GM23338 (cell line): Measurements from ENCODE around the gene ATXN1L. TPM values are rescaled to one million over a fixed set of nuclear protein-coding genes. Genes with fewer than 3 reads are reported as not detected.

Experiments
- ATAC-seq: fragments of 200-7000 bp; cut with Tn5 transposase; 3 replicates; pipeline ENCODE4 v1.9.1; 2020
- DNase-seq: peaks from one replicate; pipeline ENCODE4 v3.0.0-alpha.2; 2015; ENCODE audit warnings: low spot score
- H2AFZ ChIP-seq: fragments of 200-600 bp; sonication (generic); 2 replicates; pipeline ENCODE4 v1.8.0; 2016; ENCODE audit warnings: antibody characterized with exemption, mild to moderate bottlenecking, moderate library complexity
- H3F3A ChIP-seq: fragments of 200-600 bp; sonication (generic); replicated peaks from 2 replicates; pipeline ENCODE4 v1.8.0; 2017; ENCODE audit warnings: antibody characterized with exemption, mixed run types, low read depth
- H3K27ac ChIP-seq: fragments of 200-600 bp; sonication (generic); 2 replicates; pipeline ENCODE4 v1.6.1; 2016; ENCODE audit warnings: low read depth
- H3K27me3 ChIP-seq: fragments of 200-600 bp; sonication (generic); 2 replicates; pipeline ENCODE4 v1.8.0; 2016; ENCODE audit warnings: mild to moderate bottlenecking, mixed run types, moderate library complexity; ENCODE audit not compliant: insufficient read depth
- H3K36me3 ChIP-seq: fragments of 200-600 bp; sonication (generic); 2 replicates; pipeline ENCODE4 v1.8.0; 2016; ENCODE audit warnings: mild to moderate bottlenecking; ENCODE audit not compliant: insufficient read depth
- H3K4me1 ChIP-seq: fragments of 200-600 bp; sonication (generic); 2 replicates; pipeline ENCODE4 v1.8.0; 2016; ENCODE audit warnings: mild to moderate bottlenecking, moderate library complexity; ENCODE audit not compliant: insufficient read depth
- H3K4me2 ChIP-seq: fragments of 200-600 bp; sonication (generic); 2 replicates; pipeline ENCODE4 v1.7.1; 2017; ENCODE audit warnings: mixed run types
- H3K4me3 ChIP-seq: fragments of 200-600 bp; sonication (generic); 2 replicates; pipeline ENCODE4 v1.6.1; 2016; ENCODE audit warnings: mixed run types
- H3K79me2 ChIP-seq: fragments of 200-600 bp; sonication (generic); replicated peaks from 2 replicates; pipeline ENCODE4 v1.8.0; 2017; ENCODE audit warnings: mild to moderate bottlenecking; ENCODE audit not compliant: insufficient read depth
- H3K9me2 ChIP-seq: fragments of 200-600 bp; sonication (generic); 2 replicates; pipeline ENCODE4 v1.8.0; 2017; ENCODE audit not compliant: insufficient read depth
- H4K20me1 ChIP-seq: fragments of 200-600 bp; sonication (generic); replicated peaks from 2 replicates; pipeline ENCODE4 v1.8.0; 2017; ENCODE audit warnings: mild to moderate bottlenecking; ENCODE audit not compliant: insufficient read depth
- H3K27ac Mint-ChIP-seq: 2 replicates; pipeline ENCODE4 v1.8.0; 2020; ENCODE audit warnings: inconsistent platforms, mild to moderate bottlenecking, moderate library complexity, mixed read lengths
- H3K27me3 Mint-ChIP-seq: 3 replicates; pipeline ENCODE4 v1.8.0; 2022; ENCODE audit warnings: low read depth, mild to moderate bottlenecking, moderate library complexity, mixed read lengths, inconsistent platforms; ENCODE audit not compliant: insufficient read depth, poor library complexity
- H3K36me3 Mint-ChIP-seq: 3 replicates; pipeline ENCODE4 v1.8.0; 2021; ENCODE audit warnings: low read depth, mild to moderate bottlenecking, inconsistent platforms, moderate library complexity, mixed read lengths
- H3K4me1 Mint-ChIP-seq: 3 replicates; pipeline ENCODE4 v1.8.0; 2020; ENCODE audit warnings: mild to moderate bottlenecking, inconsistent platforms, mixed read lengths
- H3K4me3 Mint-ChIP-seq: 3 replicates; pipeline ENCODE4 v1.8.0; 2021; ENCODE audit warnings: moderate library complexity, mild to moderate bottlenecking, inconsistent platforms, mixed read lengths
- H3K9me3 Mint-ChIP-seq: 3 replicates; pipeline ENCODE4 v1.8.0; 2020; ENCODE audit warnings: moderate library complexity, mild to moderate bottlenecking, inconsistent platforms, mixed read lengths
- CREB1 ChIP-seq: fragments of 250-450 bp; sonication (Bioruptor Pico); IDR thresholded peaks from 2 replicates; pipeline ENCODE4 v1.5.0; 2020; ENCODE audit warnings: low read depth, mild to moderate bottlenecking, moderate library complexity
- EZH2 ChIP-seq: fragments of 200-600 bp; sonication (generic); IDR thresholded peaks from one replicate; pipeline ENCODE4 v1.8.0; 2017; ENCODE audit warnings: antibody characterized with exemption, mild to moderate bottlenecking, low read depth; ENCODE audit not compliant: unreplicated experiment
- EZH2phosphoT487 ChIP-seq: fragments of 200-600 bp; sonication (generic); IDR thresholded peaks from one replicate; pipeline ENCODE4 v1.8.1; 2018; ENCODE audit warnings: antibody characterized with exemption; ENCODE audit not compliant: unreplicated experiment
- POLR2AphosphoS5 ChIP-seq: IDR thresholded peaks from 2 replicates; pipeline ENCODE4 v1.6.1; 2016; ENCODE audit warnings: antibody characterized with exemption, low read depth
- STAT1 ChIP-seq: IDR thresholded peaks from one replicate; pipeline ENCODE4 v1.6.1; 2016; ENCODE audit warnings: antibody characterized with exemption; ENCODE audit not compliant: unreplicated experiment
- ZNF114 ChIP-seq: fragments of 250-450 bp; sonication (Bioruptor Pico); IDR thresholded peaks from 2 replicates; pipeline ENCODE4 v1.5.0; 2020; ENCODE audit warnings: mild to moderate bottlenecking, moderate library complexity
- polyA plus RNA-seq: library from polyadenylated mRNA; unstranded; fragments of >200 nt; fragmentation: Nextera tagmentation; extraction: Ambion mirVana; gene quantifications from 2 replicates; pipeline ENCODE4 v1.2.1, GENCODE V29; 2016
- total RNA-seq: library from RNA; depleted of rRNA; stranded (reverse); fragments of >200 nt; shearing (Covaris generic); gene quantifications from 2 replicates; pipeline ENCODE4 v1.2.3, GENCODE V29; 2014
- TF ChIP-seq, protein P1 (sequence below): IDR thresholded peaks from 2 replicates; pipeline ENCODE4 v1.6.1; 2016; ENCODE audit warnings: antibody characterized with exemption
- TF ChIP-seq, protein P2 (sequence below): IDR thresholded peaks from one replicate; pipeline ENCODE4 v1.6.1; 2018; ENCODE audit warnings: antibody characterized with exemption; ENCODE audit not compliant: unreplicated experiment
- TF ChIP-seq, protein P3 (sequence below), 2 experiments: fragments of 200-600 bp in 1 of 2; sonication (generic) in 1 of 2; conservative IDR thresholded peaks; 2 replicates each; pipeline versions ENCODE4 v1.5.1 to v1.6.1; 2016 to 2017; ENCODE audit warnings: antibody characterized with exemption in 2 of 2, low read depth in 2 of 2, mild to moderate bottlenecking in 2 of 2, moderate library complexity in 1 of 2
- TF ChIP-seq, protein P4 (sequence below): fragments of 250-450 bp; sonication (Bioruptor Pico); IDR thresholded peaks from 2 replicates; pipeline ENCODE4 v1.5.0; 2020; ENCODE audit warnings: mild to moderate bottlenecking, moderate library complexity

ATXN1L gene
- total and polyA plus RNA-seq, 2 experiments from 2014 or later = 8.5 to 22.1 TPM

DNA sequence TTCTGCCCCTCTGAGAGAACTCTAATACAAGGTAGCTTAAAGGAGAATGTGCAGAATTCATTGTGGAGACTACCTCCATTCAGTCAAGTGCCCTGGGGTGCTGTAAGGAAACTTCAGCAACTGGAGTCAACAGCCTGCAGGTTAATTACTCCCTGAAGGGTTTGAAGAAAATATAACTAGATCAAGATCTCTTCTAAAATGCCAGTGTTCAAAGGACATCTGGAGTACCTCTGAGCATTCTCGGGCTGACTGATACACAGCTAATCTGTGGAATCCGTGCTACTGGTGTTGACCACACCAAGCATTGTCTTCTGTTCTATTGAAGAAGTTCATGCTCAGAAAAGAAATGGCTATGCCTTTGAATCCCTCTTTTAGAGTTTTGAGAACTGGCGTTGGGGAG, 11.5 kb upstream of the ATXN1L start:
- H3K27me3 ChIP-seq = no peaks in the 10 kb centered on the region
- Mint-ChIP-seq H3K27ac (no peak overlapping the region), H3K4me3 (no peak overlapping the region), H3K4me1 (no peaks in the 10 kb centered on the region), H3K9me3 (no peaks in the 10 kb centered on the region), H3K36me3 (no peaks in the 10 kb centered on the region), H3K27me3 (no peaks in the 10 kb centered on the region)
- no peaks in the 10 kb centered on the region for H3K79me2 ChIP-seq
- H3F3A ChIP-seq = no peaks in the 10 kb centered on the region
- no peaks in the 10 kb centered on the region for H3K4me1 ChIP-seq
- H3K27ac ChIP-seq = no peak overlapping the region
- DNase-seq (no peak), ATAC-seq (no peak)
- H3K36me3 ChIP-seq = no peaks in the 10 kb centered on the region
- no peaks in the 10 kb centered on the region for H4K20me1 ChIP-seq
- no peak overlapping the region for H3K4me2 ChIP-seq
- H3K9me2 ChIP-seq = no peaks in the 10 kb centered on the region
- H3K4me3 ChIP-seq = no peak overlapping the region
- no peak for TF ChIP-seq ZNF114
- TF ChIP-seq, protein P1, sequence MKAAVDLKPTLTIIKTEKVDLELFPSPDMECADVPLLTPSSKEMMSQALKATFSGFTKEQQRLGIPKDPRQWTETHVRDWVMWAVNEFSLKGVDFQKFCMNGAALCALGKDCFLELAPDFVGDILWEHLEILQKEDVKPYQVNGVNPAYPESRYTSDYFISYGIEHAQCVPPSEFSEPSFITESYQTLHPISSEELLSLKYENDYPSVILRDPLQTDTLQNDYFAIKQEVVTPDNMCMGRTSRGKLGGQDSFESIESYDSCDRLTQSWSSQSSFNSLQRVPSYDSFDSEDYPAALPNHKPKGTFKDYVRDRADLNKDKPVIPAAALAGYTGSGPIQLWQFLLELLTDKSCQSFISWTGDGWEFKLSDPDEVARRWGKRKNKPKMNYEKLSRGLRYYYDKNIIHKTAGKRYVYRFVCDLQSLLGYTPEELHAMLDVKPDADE = no peak
- no peak for TF ChIP-seq EZH2
- H2AFZ ChIP-seq = no peak overlapping the region

DNA sequence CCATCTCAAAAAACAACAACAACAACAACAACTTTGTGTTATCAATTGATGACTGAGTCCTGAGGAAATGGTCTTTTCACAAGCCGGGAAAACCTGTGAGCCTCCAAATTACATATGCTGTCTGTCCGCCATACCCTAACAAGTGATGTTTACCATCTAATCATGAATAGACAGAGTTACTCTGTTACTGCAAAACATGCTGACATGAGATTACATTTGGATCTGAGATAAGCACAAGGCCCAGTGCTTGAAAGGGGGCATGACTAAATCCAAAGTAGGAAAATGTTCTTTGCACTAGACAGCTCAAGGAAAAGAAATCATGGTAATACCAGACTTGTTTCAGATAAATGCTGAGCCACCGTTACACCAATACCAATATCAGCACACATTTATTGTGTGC, 8.6 kb upstream of the ATXN1L start:
- no peaks in the 10 kb centered on the region for H3K9me2 ChIP-seq
- H3F3A ChIP-seq = no peaks in the 10 kb centered on the region
- H3K36me3 ChIP-seq = no peaks in the 10 kb centered on the region
- Mint-ChIP-seq H3K9me3 (no peaks in the 10 kb centered on the region), H3K27me3 (peaks cover 3% of the 10 kb centered on the region), H3K4me1 (no peaks in the 10 kb centered on the region), H3K36me3 (no peaks in the 10 kb centered on the region), H3K27ac (no peak overlapping the region), H3K4me3 (no peak overlapping the region)
- no peaks in the 10 kb centered on the region for H3K27me3 ChIP-seq
- H3K4me3 ChIP-seq = no peak overlapping the region
- 0 out of 2 replicates have a peak overlapping the region, but pooled peaks have one; percentile 68 for H2AFZ ChIP-seq
- H3K79me2 ChIP-seq = no peaks in the 10 kb centered on the region
- H3K4me2 ChIP-seq = no peak overlapping the region
- no peak overlapping the region for H3K27ac ChIP-seq
- no peak for DNase-seq
- H3K4me1 ChIP-seq = no peaks in the 10 kb centered on the region
- no peak for ATAC-seq
- H4K20me1 ChIP-seq = no peaks in the 10 kb centered on the region
- no peak for TF ChIP-seq ZNF114
- TF ChIP-seq POLR2AphosphoS5 = no peak
- TF ChIP-seq, protein P2, sequence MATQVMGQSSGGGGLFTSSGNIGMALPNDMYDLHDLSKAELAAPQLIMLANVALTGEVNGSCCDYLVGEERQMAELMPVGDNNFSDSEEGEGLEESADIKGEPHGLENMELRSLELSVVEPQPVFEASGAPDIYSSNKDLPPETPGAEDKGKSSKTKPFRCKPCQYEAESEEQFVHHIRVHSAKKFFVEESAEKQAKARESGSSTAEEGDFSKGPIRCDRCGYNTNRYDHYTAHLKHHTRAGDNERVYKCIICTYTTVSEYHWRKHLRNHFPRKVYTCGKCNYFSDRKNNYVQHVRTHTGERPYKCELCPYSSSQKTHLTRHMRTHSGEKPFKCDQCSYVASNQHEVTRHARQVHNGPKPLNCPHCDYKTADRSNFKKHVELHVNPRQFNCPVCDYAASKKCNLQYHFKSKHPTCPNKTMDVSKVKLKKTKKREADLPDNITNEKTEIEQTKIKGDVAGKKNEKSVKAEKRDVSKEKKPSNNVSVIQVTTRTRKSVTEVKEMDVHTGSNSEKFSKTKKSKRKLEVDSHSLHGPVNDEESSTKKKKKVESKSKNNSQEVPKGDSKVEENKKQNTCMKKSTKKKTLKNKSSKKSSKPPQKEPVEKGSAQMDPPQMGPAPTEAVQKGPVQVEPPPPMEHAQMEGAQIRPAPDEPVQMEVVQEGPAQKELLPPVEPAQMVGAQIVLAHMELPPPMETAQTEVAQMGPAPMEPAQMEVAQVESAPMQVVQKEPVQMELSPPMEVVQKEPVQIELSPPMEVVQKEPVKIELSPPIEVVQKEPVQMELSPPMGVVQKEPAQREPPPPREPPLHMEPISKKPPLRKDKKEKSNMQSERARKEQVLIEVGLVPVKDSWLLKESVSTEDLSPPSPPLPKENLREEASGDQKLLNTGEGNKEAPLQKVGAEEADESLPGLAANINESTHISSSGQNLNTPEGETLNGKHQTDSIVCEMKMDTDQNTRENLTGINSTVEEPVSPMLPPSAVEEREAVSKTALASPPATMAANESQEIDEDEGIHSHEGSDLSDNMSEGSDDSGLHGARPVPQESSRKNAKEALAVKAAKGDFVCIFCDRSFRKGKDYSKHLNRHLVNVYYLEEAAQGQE = no peak
- no peak for TF ChIP-seq CREB1 (CRISPR knock-in tag)
- no peak for TF ChIP-seq STAT1
- no peak for TF ChIP-seq EZH2
- TF ChIP-seq, protein P3, sequence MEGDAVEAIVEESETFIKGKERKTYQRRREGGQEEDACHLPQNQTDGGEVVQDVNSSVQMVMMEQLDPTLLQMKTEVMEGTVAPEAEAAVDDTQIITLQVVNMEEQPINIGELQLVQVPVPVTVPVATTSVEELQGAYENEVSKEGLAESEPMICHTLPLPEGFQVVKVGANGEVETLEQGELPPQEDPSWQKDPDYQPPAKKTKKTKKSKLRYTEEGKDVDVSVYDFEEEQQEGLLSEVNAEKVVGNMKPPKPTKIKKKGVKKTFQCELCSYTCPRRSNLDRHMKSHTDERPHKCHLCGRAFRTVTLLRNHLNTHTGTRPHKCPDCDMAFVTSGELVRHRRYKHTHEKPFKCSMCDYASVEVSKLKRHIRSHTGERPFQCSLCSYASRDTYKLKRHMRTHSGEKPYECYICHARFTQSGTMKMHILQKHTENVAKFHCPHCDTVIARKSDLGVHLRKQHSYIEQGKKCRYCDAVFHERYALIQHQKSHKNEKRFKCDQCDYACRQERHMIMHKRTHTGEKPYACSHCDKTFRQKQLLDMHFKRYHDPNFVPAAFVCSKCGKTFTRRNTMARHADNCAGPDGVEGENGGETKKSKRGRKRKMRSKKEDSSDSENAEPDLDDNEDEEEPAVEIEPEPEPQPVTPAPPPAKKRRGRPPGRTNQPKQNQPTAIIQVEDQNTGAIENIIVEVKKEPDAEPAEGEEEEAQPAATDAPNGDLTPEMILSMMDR (conservative IDR thresholded peaks at IDR 0.05; ENCODE audit: low read depth in 2 of 2) = no peak
- TF ChIP-seq, protein P4, sequence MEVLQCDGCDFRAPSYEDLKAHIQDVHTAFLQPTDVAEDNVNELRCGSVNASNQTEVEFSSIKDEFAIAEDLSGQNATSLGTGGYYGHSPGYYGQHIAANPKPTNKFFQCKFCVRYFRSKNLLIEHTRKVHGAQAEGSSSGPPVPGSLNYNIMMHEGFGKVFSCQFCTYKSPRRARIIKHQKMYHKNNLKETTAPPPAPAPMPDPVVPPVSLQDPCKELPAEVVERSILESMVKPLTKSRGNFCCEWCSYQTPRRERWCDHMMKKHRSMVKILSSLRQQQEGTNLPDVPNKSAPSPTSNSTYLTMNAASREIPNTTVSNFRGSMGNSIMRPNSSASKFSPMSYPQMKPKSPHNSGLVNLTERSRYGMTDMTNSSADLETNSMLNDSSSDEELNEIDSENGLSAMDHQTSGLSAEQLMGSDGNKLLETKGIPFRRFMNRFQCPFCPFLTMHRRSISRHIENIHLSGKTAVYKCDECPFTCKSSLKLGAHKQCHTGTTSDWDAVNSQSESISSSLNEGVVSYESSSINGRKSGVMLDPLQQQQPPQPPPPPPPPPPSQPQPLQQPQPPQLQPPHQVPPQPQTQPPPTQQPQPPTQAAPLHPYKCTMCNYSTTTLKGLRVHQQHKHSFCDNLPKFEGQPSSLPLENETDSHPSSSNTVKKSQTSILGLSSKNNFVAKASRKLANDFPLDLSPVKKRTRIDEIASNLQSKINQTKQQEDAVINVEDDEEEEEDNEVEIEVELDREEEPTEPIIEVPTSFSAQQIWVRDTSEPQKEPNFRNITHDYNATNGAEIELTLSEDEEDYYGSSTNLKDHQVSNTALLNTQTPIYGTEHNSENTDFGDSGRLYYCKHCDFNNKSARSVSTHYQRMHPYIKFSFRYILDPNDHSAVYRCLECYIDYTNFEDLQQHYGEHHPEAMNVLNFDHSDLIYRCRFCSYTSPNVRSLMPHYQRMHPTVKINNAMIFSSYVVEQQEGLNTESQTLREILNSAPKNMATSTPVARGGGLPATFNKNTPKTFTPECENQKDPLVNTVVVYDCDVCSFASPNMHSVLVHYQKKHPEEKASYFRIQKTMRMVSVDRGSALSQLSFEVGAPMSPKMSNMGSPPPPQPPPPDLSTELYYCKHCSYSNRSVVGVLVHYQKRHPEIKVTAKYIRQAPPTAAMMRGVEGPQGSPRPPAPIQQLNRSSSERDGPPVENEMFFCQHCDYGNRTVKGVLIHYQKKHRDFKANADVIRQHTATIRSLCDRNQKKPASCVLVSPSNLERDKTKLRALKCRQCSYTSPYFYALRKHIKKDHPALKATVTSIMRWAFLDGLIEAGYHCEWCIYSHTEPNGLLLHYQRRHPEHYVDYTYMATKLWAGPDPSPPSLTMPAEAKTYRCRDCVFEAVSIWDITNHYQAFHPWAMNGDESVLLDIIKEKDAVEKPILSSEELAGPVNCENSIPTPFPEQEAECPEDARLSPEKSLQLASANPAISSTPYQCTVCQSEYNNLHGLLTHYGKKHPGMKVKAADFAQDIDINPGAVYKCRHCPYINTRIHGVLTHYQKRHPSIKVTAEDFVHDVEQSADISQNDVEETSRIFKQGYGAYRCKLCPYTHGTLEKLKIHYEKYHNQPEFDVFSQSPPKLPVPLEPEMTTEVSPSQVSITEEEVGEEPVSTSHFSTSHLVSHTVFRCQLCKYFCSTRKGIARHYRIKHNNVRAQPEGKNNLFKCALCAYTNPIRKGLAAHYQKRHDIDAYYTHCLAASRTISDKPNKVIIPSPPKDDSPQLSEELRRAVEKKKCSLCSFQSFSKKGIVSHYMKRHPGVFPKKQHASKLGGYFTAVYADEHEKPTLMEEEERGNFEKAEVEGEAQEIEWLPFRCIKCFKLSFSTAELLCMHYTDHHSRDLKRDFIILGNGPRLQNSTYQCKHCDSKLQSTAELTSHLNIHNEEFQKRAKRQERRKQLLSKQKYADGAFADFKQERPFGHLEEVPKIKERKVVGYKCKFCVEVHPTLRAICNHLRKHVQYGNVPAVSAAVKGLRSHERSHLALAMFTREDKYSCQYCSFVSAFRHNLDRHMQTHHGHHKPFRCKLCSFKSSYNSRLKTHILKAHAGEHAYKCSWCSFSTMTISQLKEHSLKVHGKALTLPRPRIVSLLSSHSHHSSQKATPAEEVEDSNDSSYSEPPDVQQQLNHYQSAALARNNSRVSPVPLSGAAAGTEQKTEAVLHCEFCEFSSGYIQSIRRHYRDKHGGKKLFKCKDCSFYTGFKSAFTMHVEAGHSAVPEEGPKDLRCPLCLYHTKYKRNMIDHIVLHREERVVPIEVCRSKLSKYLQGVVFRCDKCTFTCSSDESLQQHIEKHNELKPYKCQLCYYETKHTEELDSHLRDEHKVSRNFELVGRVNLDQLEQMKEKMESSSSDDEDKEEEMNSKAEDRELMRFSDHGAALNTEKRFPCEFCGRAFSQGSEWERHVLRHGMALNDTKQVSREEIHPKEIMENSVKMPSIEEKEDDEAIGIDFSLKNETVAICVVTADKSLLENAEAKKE (CRISPR knock-in tag) = no peak
- TF ChIP-seq EZH2phosphoT487 = no peak
